K562 (cell line): ENCODE results near the gene GLI3. TPM values are rescaled to one million over a fixed set of nuclear protein-coding genes. Genes with fewer than 3 reads are reported as not detected.

Source experiments
- ATAC-seq: fragments of 200-7000 bp; cut with Tn5 transposase; 3 replicates; pipeline ENCODE4 v1.9.1; 2020; ENCODE audit warnings: moderate library complexity
- BruUV-seq: library from RNA; stranded (reverse); fragments of 400-500 nt; replicated peaks from 2 replicates; lab custom pipeline; 2021; lab: Mats Ljungman, UMichigan
- CTCF ChIA-PET: fragments of 300-600 bp; formaldehyde crosslinking; extraction: SDS; loops from one replicate; lab custom pipeline; 2021; ENCODE audit warnings: low intra/inter-chr PET ratio; lab: Yijun Ruan, JAX
- POLR2A ChIA-PET: fragments of 300-600, 350-650 bp; sonication (Branson Sonifier 250); formaldehyde crosslinking; extraction: SDS; loops from one replicate; lab custom pipeline; 2021; ENCODE audit warnings: antibody characterized with exemption, inconsistent platforms; lab: Yijun Ruan, JAX
- DNase-seq, 4 experiments: peaks; one replicate each; pipeline versions ENCODE4 v3.0.0 to v3.0.0-alpha.2; 2011 to 2018; ENCODE audit warnings: low spot score in 3 of 4, mixed read lengths in 3 of 4; ENCODE audit errors: extremely low read depth in 1 of 4
- FAIRE-seq: peaks from 2 replicates; lab custom pipeline; 2011; peaks lifted over from hg19 to GRCh38; lab: Jason Lieb, UNC
- H2AFZ ChIP-seq: 2 replicates; pipeline ENCODE4 v1.6.0; 2011; ENCODE audit warnings: low read depth, low read length, control low read depth, inconsistent platforms
- H3K27ac ChIP-seq: fragments of 200-600 bp; 3 replicates; pipeline ENCODE4 v1.8.0; 2011; ENCODE audit warnings: low read depth, mild to moderate bottlenecking, control low read depth, inconsistent platforms, low read length, moderate library complexity, mixed read lengths; ENCODE audit errors: extremely low read depth
- H3K27me3 ChIP-seq, 2 experiments: fragments of 300-600 bp in 1 of 2; 2 replicates in 1 of 2; 3 replicates in 1 of 2; pipeline versions ENCODE4 v1.6.0 to v1.8.0; 2011; ENCODE audit warnings: inconsistent platforms in 2 of 2, low read length in 2 of 2, mild to moderate bottlenecking in 1 of 2, mixed read lengths in 1 of 2, moderate library complexity in 1 of 2; ENCODE audit not compliant: control insufficient read depth in 2 of 2, insufficient read depth in 2 of 2
- H3K36me3 ChIP-seq: fragments of 300-600 bp; 3 replicates; pipeline ENCODE4 v1.8.0; 2011; ENCODE audit warnings: mild to moderate bottlenecking, low read length, inconsistent platforms; ENCODE audit not compliant: control insufficient read depth, insufficient read depth
- H3K4me1 ChIP-seq, 2 experiments: fragments of 200-600 bp in 1 of 2; replicated peaks in 1 of 2; 2 replicates in 1 of 2; 3 replicates in 1 of 2; pipeline versions ENCODE4 v1.5.1 to v1.8.0; 2011; ENCODE audit warnings: inconsistent platforms in 2 of 2, low read length in 2 of 2, mild to moderate bottlenecking in 1 of 2, mixed read lengths in 1 of 2, moderate library complexity in 1 of 2; ENCODE audit not compliant: control insufficient read depth in 2 of 2, insufficient read depth in 2 of 2
- H3K4me2 ChIP-seq: 2 replicates; pipeline ENCODE4 v1.6.1; 2011; ENCODE audit warnings: low read length, control low read depth, inconsistent platforms, mixed read lengths; ENCODE audit not compliant: insufficient read depth
- H3K4me3 ChIP-seq: fragments of 200-600 bp; sonication (generic), shearing (Covaris generic); 2 replicates; pipeline ENCODE4 v1.5.1; 2016; ENCODE audit warnings: control low read depth, inconsistent platforms
- H3K79me2 ChIP-seq: fragments of 200-600 bp; 3 replicates; pipeline ENCODE4 v1.8.0; 2011; ENCODE audit warnings: low read length, inconsistent platforms; ENCODE audit not compliant: control insufficient read depth, insufficient read depth
- H3K9ac ChIP-seq, 2 experiments: 2 replicates each; pipeline versions ENCODE4 v1.6.0 to v1.6.1; 2011; ENCODE audit warnings: low read depth in 2 of 2, low read length in 2 of 2, control low read depth in 1 of 2, inconsistent platforms in 1 of 2, mild to moderate bottlenecking in 1 of 2, mixed read lengths in 1 of 2; ENCODE audit not compliant: insufficient read depth in 1 of 2
- H3K9me1 ChIP-seq: one replicate; pipeline ENCODE4 v1.6.0; 2011; ENCODE audit warnings: inconsistent platforms, mild to moderate bottlenecking, low read length, moderate library complexity; ENCODE audit not compliant: control insufficient read depth, insufficient read depth
- H3K9me3 ChIP-seq: replicated peaks from 2 replicates; pipeline ENCODE4 v1.5.1; 2011; ENCODE audit warnings: low read depth, low read length, inconsistent platforms; ENCODE audit not compliant: control insufficient read depth, insufficient read depth
- H4K20me1 ChIP-seq: replicated peaks from 2 replicates; pipeline ENCODE4 v1.6.1; 2011; ENCODE audit warnings: low read length, inconsistent platforms, mixed read lengths; ENCODE audit not compliant: control insufficient read depth, insufficient read depth
- BRD9 ChIP-seq: fragments of 450-650 bp; IDR thresholded peaks from 2 replicates; pipeline ENCODE4 v1.6.1; 2018; ENCODE audit warnings: low read depth; ENCODE audit not compliant: partially characterized antibody
- ESRRA ChIP-seq: fragments of 450-650 bp; IDR thresholded peaks from 2 replicates; pipeline ENCODE4 v1.6.1; 2014; ENCODE audit warnings: low read depth, mild to moderate bottlenecking, moderate library complexity, borderline replicate concordance
- FOXO4 ChIP-seq: fragments of 450-650 bp; formaldehyde crosslinking; IDR thresholded peaks from 2 replicates; pipeline ENCODE4 v1.4.0; 2020; ENCODE audit warnings: mild to moderate bottlenecking, moderate library complexity
- HDAC2 ChIP-seq: fragments of 450-650 bp; IDR thresholded peaks from 2 replicates; pipeline ENCODE4 v1.6.1; 2016; ENCODE audit warnings: mild to moderate bottlenecking
- KLF10 ChIP-seq: fragments of 250-450 bp; sonication (Bioruptor Pico); IDR thresholded peaks from 2 replicates; pipeline ENCODE4 v1.6.1; 2021; ENCODE audit warnings: matching md5 sums
- NFIC ChIP-seq: fragments of 450-650 bp; IDR thresholded peaks from 2 replicates; pipeline ENCODE4 v1.6.1; 2017; ENCODE audit warnings: mild to moderate bottlenecking, inconsistent platforms
- NFIX ChIP-seq: fragments of 250-450 bp; sonication (Bioruptor Pico); IDR thresholded peaks from 2 replicates; pipeline ENCODE4 v1.4.0; 2020; ENCODE audit warnings: low read depth, mild to moderate bottlenecking, moderate library complexity
- ZNF165 ChIP-seq: fragments of 250-450 bp; sonication (Bioruptor Pico); IDR thresholded peaks from 2 replicates; pipeline ENCODE4 v1.4.0; 2020; ENCODE audit warnings: borderline replicate concordance
- ZNF507 ChIP-seq: conservative IDR thresholded peaks from 2 replicates; pipeline ENCODE4 v1.6.1; 2017; ENCODE audit warnings: missing genetic modification characterization, missing compliant biosample characterization
- WGBS: fragments of 100-300 bp; shearing (Covaris generic); methylation state at CpG from one replicate; pipeline ENCODE4 v1.1.6; 2016; ENCODE audit warnings: low coverage, mixed read lengths; ENCODE audit not compliant: insufficient coverage; ENCODE audit errors: missing lambda C conversion rate; 5-methylcytosine and 5-hydroxymethylcytosine counted together
- in situ Hi-C: fragments of 300-500 bp; cut with MboI; formaldehyde crosslinking; loops from 4 replicates; pipeline ENCODE4 v1.15.0; 2018; ENCODE audit warnings: inconsistent platforms, mixed read lengths
- intact Hi-C: fragments of 100-400 bp; cut with micrococcal nuclease; formaldehyde crosslinking; loops from 2 replicates; pipeline ENCODE4 v1.14.2; 2022
- polyA plus RNA-seq, 8 experiments: library from polyadenylated mRNA; depleted of rRNA in 4 of 8; stranded (reverse) in 5 of 8; unstranded in 3 of 8; fragments of >200 nt; fragmentation: Nextera tagmentation in 2 of 8; fragmentation: Illumina TruSeq in 1 of 8; extraction: Ambion mirVana in 2 of 8; extraction: Trizol in 1 of 8; gene quantifications; 2 replicates each; pipeline versions ENCODE4 v1.2.1 to v1.2.3, GENCODE V29; 2011 to 2014; ENCODE audit warnings: inconsistent platforms in 1 of 8, missing spikeins in 1 of 8
- total RNA-seq, 7 experiments: library from RNA; depleted of rRNA in 6 of 7; stranded (reverse); fragments of >200 nt in 6 of 7; fragmentation: Illumina TruSeq in 2 of 7; extraction: Trizol in 2 of 7; gene quantifications; 2 replicates each; pipeline versions ENCODE4 v1.2.1 to v1.2.3, GENCODE V29; 2011 to 2021; ENCODE audit warnings: low replicate concordance in 1 of 7
- TF ChIP-seq, protein P1 (sequence below): sonication (generic); formaldehyde crosslinking; IDR thresholded peaks from 2 replicates; pipeline ENCODE4 v1.8.0; 2022; ENCODE audit warnings: missing genetic modification reagents, mild to moderate bottlenecking, borderline replicate concordance
- TF ChIP-seq, protein P2 (sequence below), 2 experiments: fragments of 250-450 bp in 1 of 2; fragments of 450-650 bp in 1 of 2; sonication (Bioruptor Pico) in 1 of 2; IDR thresholded peaks; 2 replicates each; pipeline versions ENCODE4 v1.6.1 to v1.8.0; 2016 to 2021; ENCODE audit warnings: mild to moderate bottlenecking in 2 of 2, moderate library complexity in 2 of 2, missing compliant biosample characterization in 1 of 2, missing genetic modification characterization in 1 of 2

Gene GLI3
- total and polyA plus RNA-seq, 9 of the 15 experiments (the other 6 are each of a cell fraction or from before 2014, with no cell fraction given), result 0.01 to 0.18 (median 0.07) TPM; not detected in 6

DNA sequence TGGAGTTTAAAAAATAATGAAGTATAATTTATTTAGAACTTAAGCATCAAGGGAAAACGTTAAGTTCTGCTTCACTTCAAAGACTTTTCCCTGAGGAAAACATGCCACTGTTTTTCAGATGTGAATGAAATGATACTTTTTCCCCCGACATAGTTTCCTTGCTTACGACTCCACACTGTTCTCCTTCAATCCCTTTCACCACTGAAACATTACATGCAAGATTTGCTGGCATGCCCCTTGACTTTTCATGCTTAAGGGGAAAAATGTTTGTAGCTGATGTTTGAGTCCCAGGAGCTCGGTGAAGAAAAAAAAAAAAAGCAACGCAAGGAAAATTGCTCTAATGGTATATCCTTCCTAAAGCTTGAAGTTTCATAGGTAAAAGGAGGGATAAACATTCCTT, 10.0 kb downstream of the GLI3 start:
- Histone ChIP-seq H3K4me2 (no peak overlapping the region), H2AFZ (no peak overlapping the region), H3K4me1 (peaks cover 0 to 5% of the 10 kb centered on the region in 2 experiments; a peak in 1 of 5 replicates), H4K20me1 (no peaks in the 10 kb centered on the region), H3K9me1 (no peaks in the 10 kb centered on the region), H3K9me3 (no peaks in the 10 kb centered on the region), H3K36me3 (no peaks in the 10 kb centered on the region), H3K79me2 (no peaks in the 10 kb centered on the region), H3K4me3 (no peak overlapping the region), H3K27me3 (peaks cover 7 to 12% of the 10 kb centered on the region in 2 experiments; a peak in 4 of 5 replicates), H3K27ac (no peak overlapping the region), H3K9ac (no peak overlapping the region)
- 3% methylated on average over 4 of the region's 5 CpGs for WGBS
- ATAC-seq (no peak), FAIRE-seq (no peak), DNase-seq (no peak)
- in situ Hi-C loops, result no loop called here
- ChIA-PET POLR2A (no interaction called here), CTCF (no interaction called here)
- intact Hi-C loops, result no loop called here
- TF ChIP-seq KLF10 (CRISPR knock-in tag) (no peak), HDAC2 (no peak)
- no TSS peak for BruUV-seq

DNA sequence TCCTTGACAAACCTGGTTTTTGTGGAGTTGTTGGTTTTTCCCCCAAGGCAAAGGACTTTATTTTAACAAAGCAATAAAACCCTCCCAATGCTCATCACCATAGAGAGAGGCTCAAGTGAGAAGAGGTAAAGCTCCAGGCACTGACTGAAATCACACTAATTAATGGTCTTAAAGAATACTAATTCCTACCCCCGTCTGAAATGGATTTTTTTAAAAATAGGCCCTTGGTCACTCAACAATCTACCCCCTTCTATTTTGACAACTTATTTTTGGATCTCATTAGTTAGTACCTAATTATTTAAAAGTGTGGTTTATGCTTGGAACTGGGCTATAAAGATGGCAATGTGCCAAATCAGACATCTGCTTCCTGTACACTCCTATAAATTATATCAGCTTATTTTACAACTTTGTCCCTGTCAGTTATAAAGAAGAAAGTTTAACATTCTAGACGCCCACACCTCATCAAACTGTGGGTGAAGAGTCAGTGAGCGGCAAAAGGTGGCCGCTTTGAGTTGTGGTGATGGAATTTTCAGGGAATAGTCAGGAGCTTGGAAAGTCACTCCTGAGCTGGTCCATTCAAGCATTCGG, 10.6 kb downstream of the GLI3 start:
- no peak for DNase-seq
- whole genome bisulfite sequencing, result 0% methylated on average over 5 of the region's 5 CpGs
- no TSS peak for BruUV-seq
- no peaks in the 10 kb centered on the region for H3K9me3 ChIP-seq
- no peak overlapping the region for H3K27ac ChIP-seq
- H4K20me1 ChIP-seq, result no peaks in the 10 kb centered on the region
- H3K27me3 ChIP-seq, result peaks cover 7 to 12% of the 10 kb centered on the region in 2 experiments; a peak in 4 of 5 replicates
- ChIA-PET POLR2A (no interaction called here), CTCF (interaction anchor here (0.5 kb wide), 1 partner anchor 348 kb away, joined by 3 read pairs; no protein-coding TSS in a partner anchor)
- H3K4me1 ChIP-seq, result peaks cover 0 to 5% of the 10 kb centered on the region in 2 experiments; a peak in 1 of 5 replicates
- in situ Hi-C loops, result no loop called here
- FAIRE-seq, result no peak
- H2AFZ ChIP-seq, result no peak overlapping the region
- TF ChIP-seq NFIC, result peak; percentile 81
- TF ChIP-seq ZNF165 (CRISPR knock-in tag), result no peak
- no peak for TF ChIP-seq FOXO4 (CRISPR knock-in tag)
- TF ChIP-seq, protein P1, sequence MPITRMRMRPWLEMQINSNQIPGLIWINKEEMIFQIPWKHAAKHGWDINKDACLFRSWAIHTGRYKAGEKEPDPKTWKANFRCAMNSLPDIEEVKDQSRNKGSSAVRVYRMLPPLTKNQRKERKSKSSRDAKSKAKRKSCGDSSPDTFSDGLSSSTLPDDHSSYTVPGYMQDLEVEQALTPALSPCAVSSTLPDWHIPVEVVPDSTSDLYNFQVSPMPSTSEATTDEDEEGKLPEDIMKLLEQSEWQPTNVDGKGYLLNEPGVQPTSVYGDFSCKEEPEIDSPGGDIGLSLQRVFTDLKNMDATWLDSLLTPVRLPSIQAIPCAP, result no peak
- no peak for TF ChIP-seq ESRRA
- TF ChIP-seq BRD9, result no peak
- peak; percentile 56; the same call in 1 of the 2 replicates for TF ChIP-seq NFIX (CRISPR knock-in tag)
- TF ChIP-seq, protein P2, sequence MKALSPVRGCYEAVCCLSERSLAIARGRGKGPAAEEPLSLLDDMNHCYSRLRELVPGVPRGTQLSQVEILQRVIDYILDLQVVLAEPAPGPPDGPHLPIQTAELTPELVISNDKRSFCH (CRISPR knock-in tag; IDR thresholded peaks at IDR 0.05), result no peak
- TF ChIP-seq, protein P2 (tag; IDR thresholded peaks at IDR 0.05), result no peak
- TF ChIP-seq ZNF507, result no peak
- no peaks in the 10 kb centered on the region for H3K9me1 ChIP-seq
- H3K4me2 ChIP-seq, result no peak overlapping the region
- no peak overlapping the region for H3K4me3 ChIP-seq
- no peaks in the 10 kb centered on the region for H3K79me2 ChIP-seq
- no peak for ATAC-seq
- no peaks in the 10 kb centered on the region for H3K36me3 ChIP-seq
- no peak overlapping the region for H3K9ac ChIP-seq
- intact Hi-C loops, result no loop called here
